NCI-H82 (cell line): ENCODE data around the gene MAN2B1.
"Not testable (repeated sequence)": the region's sequence is repeated elsewhere in the genome, so short reads cannot be mapped to it uniquely, and the experiment has no call there.

Experiments
- DNase-seq: peaks from one replicate; lab custom pipeline; 2025; lab: John Stamatoyannopoulos, UW

Gene MAN2B1

DNA sequence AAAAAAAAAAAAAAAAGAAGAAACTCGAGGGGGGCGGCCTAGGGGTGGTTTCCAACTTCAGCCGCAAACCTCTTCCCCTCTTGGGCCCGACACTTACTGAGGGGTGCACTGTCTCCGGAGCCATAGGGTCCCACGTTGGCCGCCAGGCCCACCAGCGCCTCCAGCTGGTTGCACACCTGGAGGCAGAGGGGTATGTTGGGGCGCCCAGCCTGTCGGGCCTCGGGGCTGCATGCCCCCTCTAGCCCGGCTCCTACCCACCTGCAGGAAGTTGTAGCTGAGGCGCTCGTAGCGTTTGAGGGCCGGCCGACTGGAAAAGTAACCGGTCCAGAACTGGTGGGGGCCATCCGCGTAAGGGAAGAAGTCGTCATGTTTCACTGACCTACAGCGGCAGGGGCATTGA, 8.6 kb downstream of the MAN2B1 start:
- DNase-seq, result no peak

DNA sequence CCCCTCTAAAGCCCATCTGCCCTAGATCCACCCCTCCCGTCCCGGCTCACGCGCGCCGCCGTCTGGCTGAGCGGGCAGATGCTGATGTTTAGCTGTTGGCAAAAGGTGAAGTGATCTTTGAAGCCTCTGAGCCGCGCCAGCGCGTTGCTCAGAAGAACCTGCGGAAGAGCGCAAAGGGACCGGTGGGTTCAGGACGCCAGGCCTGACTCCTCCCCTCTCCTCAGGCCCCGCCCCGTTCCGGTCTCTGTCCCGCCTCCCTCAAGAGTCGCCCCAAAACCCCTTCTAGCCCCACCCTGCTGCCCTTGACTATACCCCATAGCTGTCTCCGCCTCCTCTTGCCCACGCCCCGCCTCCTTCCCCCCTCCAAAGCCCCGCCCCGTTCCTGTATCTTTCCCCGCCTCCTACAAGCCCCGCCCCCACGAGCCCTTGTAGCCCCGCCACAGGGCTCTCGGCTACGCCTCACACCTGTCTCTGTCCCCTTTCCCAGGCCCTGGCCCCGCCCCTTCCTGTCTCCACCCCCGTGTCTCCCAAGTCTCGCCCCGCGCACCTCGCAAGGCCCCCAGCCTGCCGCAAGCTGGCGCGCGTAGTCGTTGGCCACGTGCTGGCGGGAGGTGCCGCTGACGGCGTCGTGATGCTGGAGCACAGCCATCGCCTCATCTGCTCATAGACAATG, 9.5 kb downstream of the MAN2B1 start:
- DNase-seq, result peak; percentile 21

DNA sequence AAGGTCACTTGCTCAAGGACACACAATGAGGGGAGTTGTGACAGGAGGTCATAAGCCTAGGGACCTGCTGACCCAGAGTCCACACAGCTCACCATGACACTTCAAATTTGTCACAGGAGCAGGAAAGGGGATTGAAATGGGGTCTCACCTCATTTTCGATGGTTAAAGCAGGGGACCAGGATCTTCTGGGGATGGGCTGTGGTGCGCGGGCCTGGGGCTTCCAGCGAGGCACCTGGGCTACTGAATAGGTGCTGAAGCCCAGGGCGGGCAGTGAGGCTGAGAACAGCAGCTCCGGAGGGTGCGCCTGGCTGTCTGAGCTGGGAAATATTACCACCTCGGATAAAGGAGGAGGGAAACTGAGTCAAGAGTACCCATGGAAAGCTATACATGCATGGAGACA, 11.0 kb downstream of the MAN2B1 start:
- no peak for DNase-seq

DNA sequence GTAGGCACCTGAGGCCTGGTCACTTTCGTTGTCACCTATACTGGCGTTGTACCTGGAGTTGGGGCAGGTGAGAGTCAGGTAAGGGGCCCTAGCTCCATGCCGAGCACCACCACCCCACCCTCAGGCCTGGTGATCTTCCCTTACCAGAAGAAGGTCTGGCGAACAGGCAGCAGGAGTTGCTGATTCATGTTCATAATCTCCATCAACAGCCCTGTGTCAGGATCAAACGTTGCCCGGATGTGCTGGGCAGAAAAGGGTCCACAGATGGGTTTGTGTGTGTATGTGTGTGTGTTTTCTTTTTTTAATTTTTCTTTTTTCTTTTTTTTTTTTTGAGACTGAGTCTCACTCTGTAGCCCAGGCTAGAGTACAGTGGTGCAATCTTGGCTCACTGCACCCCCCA, 14.3 kb downstream of the MAN2B1 start:
- DNase-seq, result no peak

DNA sequence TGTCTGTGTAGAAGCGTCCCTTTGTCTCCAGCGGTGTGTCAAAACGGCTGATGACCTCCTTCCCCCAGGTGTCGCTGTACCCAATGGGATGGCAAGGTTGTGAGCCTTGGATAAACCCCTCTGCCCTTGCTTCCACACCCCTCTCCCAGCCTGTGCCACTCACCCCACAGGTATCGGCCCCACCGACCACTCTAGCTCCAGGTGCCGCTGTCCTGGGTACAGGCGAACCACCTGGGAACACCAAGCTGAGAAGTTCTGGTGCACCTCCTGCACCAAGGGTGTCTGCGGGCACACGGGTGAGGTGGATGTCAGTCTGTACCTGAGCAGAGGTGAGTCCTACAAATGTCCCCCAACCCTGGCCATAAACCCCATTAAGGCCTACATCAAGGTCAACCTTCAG, 16.6 kb downstream of the MAN2B1 start:
- no peak for DNase-seq

DNA sequence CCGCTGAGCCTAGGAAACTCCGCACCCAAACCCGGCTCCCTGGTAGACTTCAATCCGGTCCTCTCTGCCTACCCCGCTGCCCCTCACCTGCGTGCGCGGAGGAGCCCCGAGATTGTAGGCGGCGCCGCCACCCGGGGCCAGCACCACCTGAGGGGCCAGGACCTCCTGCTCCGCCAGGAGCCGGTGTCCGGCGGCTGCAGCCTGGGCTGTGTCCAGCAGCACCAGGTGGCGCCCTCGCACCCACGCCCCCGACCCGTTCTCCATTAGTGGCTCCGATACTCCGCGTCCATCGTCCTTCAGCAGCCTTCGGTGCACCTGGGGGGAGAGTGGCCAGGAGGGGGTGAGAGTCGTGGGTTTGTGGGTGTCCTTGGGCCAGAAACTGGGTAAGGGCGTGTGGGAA, 18.5 kb downstream of the MAN2B1 start:
- DNase-seq, result no peak

DNA sequence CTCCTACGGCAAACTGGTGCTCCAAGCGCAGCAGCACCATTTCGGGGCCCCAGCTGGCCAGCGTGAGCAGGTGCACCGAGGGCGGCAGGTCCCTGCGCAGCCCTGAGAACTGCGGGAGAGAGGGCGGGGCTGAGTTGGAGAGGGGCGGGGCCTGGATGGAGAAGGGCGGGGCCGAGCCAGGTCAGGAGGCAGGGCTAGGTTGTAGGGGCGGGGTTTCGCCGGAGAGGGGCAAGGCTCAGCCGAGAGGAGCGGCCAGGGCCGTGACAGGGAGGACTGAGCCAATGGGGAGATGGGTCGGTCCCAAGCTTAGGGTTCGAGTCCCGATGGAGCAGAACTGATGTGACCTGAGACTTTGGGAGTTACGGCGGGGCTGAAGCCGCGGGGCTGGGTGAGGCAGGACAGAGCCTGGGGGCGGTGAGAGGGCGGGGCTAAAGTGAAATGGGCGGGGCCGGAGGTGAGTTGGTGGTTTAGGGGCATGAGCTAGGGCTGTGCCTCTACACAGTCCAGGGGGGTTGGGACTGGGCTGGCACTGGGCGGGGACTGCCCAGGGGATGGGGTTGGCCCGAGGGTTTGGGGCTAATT, 19.0 kb downstream of the MAN2B1 start:
- DNase-seq, result peak; percentile 77

DNA sequence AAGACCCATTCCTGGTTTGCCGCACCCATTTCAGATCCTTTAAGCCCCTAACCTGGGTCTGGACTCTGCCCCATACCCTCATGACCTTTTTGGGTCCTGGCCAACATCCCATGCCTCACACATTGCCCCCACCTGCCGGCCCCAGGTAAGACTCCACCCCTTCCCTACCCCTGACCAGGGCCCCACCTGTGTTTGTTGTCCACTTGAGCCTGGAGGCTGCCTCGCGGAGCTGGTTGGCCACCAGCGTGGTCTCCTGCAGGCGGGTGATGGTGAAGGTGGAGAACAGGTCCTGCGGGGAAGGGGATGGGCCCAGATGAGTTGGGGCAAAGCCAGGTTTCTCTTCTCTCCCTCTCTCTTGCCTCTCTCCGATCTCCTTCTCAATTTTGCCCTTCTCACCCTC, 19.5 kb downstream of the MAN2B1 start:
- DNase-seq, result no peak

DNA sequence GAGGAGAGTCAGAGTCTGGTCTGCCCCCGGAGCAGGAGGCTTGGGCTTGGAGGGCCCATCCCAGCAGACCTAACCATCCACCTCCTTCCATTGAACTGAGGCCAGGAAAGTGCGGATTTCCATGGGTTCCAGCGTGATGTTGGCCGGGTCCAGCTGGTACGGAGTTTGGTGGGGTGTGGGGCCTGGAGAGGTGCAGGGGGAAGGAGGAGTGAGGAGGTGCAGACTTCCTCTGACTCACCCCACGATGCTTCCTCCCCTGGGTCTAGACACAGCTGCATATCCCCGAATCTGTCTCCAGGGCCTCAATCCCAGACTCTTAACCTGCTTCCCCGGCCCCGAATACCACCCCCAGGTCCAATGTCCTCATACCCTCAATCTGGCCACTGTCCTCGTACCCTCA, 20.0 kb downstream of the MAN2B1 start:
- DNase-seq, result no peak

DNA sequence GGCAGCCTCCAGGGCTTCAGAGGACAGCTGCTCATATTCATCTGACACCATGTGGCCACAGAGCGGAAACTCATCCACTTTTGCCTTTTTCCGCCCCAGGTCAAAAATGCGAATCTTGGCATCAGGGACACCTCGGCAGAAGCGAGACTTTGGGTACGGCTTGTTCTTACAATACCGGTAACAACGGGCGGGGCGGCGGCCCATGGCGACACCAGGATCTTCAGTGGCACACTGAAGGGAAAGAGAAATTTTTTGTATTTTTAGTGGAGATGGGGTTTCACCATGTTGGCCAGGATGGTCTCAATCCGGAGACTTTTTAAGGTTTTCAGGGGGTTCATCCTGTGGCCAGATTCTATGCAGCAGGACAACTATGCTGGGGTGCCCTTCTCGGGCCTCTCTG, 22.8 kb downstream of the MAN2B1 start:
- DNase-seq, result not testable (repeated sequence)

DNA sequence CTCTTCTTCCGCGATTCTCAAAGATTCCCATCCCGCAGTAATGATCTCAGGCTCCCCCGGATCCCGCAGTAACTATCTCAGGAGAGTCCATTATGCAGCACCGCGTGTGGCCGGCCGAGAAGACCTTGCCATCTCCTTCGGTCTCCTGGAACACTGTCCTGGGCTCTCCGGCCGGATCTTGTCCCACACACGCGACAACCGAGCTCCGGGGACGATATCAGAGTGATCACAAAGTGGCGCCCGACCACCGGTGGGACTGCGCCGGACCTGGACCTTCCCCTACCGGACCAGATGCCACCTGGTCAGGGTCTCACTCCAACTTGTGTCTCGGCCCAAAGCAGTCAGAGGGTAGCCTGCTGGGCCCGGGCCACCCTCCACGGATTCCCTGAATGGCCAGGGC, 24.0 kb downstream of the MAN2B1 start:
- DNase-seq, result no peak

DNA sequence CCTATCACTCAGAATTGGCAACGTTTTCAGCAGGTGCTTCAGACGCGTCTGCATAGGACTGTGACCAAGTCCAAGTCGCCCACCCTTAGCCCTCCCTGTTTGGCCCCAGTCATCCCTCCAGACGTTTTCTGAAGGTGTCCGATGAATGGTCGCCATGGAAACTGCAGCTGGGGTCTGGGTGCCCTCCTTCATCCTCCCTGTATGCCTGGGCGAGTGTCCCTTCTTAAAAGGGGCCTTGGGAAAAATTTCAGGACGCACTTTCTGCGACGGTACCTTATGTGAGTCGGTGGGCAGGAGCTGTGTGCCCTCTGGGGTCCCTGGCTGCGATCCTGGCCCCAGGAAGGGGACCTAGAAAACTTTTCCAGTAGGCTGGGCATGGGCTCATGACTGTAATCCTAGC, 25.1 kb downstream of the MAN2B1 start:
- no peak for DNase-seq

DNA sequence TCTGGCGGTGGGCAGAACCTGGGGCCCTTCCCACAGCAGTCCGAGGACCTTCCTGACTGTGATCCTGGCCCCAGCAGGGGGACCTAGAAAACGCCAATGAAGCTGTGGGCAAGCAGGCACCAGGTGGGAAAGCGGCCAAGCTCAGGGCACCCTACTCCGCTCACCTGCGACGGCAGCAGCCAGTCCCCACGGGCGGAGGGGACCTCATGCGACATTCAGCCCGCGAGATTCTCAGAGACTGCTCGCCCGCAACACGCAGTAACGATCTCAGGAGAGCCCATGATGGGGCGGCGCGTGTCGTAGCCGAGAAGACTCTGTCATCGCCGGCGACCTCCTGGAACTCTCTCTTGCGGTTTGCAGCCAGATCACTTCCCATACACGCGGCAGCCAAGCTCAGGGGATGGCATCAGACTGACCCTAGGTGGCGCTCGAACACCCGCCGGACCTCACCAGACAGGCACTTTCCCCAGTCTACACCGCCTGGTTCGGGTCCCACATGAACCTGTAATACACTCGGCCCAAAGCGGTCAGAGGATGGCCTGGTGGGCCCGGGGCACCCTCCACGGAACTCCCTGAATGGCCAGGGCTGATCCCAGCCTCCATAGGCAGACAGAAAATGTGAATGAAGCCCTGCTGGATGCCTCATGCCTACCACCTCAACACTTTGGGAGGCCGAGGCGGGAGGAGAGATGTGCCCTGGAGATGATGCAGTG, 26.5 kb downstream of the MAN2B1 start:
- peak; percentile 92 for DNase-seq

DNA sequence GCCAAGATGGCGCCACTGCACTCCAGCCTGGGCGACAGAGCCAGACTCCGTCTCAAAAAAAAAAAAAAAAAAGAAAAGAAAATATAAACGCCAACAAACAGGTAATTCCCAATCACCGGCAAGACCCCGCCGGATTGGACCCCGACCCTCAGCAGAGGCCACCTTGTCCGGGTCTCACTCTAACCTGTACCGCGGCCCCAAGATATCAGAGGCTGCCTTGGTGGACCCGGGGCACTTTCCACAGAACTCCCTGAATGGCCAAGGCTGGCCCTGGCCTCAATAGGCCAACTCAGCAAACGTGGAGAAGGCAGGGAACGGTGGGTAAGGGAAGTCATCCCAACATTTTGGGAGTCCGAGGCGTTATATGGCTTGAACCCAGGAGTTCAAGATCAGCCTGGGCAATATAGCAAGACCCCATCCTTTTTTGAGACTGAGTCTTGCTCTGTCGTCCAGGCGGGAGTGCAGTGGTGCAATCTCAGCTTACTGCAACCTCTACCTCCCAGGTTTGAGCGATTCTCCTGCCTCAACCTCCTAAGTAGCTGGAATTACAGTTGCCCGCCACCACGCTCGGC, 27.8 kb downstream of the MAN2B1 start:
- no peak for DNase-seq

DNA sequence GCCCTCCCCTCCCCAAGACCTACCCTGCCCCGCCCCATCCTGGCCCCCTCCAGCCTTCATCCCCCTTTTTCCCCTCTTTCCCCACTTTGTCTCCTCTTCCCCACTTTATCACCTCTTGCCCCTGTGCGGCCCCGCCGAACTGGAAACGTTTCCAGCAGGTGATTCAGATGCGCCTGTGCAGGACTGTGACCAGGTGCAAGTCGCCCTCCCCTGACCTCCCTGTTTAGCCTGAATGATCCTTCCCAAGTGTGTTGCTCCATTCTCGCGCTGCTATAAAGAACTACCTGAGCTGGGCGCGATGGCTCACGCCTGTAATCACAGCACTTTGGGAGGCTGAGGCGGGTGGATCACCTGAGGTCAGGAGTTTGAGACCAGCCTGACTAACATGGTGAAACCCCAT, 29.9 kb downstream of the MAN2B1 start:
- no peak for DNase-seq

DNA sequence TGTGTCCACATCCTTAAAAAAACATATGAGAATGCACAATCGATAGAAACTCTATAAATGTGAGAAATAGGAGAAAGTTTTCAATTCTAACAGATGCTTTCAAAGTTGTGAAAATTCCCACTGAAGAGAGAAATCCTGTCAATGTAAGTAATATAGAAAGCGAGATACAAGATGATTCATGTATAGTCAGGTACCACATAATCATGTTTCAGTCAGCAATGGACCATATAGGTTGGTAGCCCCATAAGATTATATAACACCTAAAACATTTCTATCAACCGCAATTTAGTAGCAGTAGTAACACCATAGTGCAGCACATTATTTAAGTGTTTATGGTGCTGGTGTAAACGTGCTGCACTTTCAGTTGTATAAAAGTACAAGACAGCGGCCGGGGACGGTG, 37.3 kb downstream of the MAN2B1 start:
- DNase-seq, result no peak

DNA sequence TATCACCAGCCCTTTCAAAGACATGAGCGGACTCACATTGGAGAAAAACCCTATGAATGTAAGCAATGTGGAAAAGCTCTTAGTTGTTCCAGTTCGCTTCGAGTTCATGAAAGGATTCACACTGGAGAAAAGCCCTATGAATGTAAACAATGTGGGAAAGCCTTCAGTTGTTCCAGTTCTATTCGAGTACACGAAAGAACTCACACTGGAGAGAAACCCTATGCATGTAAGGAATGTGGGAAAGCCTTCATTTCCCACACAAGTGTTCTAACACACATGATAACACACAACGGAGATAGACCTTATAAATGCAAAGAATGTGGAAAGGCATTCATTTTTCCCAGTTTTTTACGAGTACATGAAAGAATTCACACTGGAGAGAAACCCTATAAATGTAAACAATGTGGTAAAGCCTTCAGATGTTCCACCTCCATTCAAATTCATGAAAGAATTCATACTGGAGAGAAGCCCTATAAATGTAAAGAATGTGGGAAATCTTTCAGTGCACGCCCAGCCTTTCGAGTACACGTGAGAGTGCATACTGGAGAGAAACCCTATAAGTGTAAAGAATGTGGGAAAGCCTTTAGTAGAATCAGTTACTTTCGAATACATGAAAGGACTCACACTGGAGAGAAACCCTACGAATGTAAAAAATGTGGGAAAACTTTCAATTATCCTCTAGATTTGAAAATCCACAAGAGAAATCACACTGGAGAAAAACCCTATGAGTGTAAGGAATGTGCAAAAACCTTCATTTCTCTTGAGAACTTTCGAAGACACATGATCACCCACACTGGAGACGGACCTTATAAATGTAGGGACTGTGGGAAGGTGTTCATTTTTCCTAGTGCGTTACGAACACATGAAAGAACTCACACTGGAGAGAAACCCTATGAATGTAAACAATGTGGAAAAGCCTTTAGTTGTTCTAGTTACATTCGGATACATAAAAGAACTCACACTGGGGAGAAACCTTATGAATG, 38.2 kb downstream of the MAN2B1 start:
- peak; percentile 19 for DNase-seq

DNA sequence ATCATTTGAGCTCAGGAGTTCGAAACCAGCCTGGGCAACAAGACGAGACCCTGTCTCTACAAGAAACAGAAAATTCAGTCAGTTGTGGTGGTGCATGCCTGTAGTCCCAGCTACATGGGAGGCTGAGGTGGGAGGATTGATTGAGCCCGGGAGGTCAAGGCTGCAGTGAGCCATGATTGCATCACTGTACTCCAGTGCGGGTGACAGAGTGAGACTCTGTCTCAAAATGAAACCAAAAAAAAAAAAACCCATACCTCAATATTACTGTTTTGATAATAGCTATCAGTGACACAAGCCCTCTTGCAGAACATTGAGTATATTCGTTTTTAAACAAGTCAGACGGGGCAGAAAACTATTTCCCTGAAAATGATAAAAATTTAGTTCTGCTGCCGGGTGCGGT, 39.6 kb downstream of the MAN2B1 start:
- no peak for DNase-seq

DNA sequence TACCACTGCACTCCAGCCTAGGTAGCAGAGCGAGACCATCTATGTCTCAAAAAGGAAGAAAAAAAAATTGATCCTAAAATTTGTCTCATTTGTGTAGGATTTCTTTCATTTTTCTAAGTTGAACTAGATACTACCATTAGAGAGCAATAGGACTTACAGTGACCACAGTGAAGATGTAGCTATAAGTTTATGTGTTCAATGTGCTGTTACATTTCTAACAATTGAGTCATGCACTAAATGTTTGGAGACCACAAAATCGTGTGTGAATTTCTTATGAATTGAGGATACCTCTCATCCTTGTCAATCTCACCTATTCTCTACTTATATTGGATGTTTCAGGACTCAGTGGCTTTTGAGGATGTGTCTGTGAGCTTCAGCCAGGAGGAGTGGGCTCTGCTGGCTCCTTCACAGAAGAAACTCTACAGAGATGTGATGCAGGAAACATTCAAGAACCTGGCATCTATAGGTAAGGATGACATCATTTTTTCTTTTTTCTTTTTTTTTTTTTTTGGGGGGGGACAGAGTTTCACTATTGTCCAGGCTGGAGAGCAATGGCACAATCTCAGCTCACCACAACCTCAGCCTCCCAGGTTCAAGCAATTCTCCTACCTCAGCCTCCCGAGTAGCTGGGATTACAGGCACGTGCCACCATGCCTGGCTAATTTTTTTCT, 43.0 kb downstream of the MAN2B1 start:
- no peak for DNase-seq

DNA sequence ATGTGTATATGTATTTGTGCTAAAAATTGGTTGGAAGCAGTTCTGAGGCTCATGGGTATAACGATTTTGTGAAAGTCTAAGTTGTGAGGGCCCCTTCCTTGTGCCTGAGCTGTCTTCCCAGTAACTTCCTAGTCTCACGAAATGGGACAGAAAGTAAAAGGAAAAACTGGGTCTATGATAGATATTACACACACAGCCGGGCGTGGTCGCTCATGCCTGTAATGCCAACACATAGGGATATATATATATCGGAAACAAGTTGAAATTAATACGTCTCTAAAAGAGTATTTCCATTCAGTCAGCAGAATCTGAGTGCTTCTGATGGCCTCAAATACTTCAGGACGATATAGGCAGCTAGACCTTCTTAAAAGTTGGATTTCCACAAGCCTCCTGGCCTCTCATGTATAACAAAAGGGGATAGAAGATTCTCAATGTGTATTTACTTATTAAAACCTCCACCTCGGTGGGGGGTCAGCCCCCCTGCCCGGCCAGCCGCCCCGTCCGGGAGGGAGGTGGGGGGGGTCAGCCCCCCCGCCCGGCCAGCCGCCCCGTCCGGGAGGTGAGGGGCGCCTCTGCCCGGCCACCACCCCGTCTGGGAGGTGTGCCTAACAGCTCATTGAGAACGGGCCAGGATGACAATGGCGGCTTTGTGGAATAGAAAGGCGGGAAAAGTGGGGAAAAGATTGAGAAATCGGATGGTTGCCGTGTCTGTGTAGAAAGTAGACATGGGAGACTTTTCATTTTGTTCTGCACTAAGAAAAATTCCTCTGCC, 45.1 kb downstream of the MAN2B1 start:
- DNase-seq, result peak; percentile 22

DNA sequence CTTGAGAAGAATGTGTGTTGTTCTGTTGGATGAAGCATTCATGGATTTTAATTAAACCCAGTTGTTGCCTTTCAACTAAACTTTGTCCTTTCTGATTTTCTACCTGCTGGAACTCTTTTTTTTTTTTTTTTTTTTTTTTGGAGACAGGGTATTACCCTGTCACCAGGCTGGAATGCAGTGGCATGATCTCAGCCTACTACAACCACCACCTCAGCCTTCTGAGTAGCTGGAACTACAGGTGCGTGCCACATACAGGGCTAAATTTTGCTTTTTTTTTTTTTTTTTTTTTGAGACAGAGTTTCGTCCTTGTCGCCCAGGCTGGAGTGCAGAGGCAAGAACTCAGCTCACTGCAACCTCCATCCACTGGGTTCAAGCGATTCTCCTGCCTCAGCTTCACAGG, 48.9 kb downstream of the MAN2B1 start:
- no peak for DNase-seq
